ENCODE data around the gene THTPA.

Gene THTPA

DNA sequence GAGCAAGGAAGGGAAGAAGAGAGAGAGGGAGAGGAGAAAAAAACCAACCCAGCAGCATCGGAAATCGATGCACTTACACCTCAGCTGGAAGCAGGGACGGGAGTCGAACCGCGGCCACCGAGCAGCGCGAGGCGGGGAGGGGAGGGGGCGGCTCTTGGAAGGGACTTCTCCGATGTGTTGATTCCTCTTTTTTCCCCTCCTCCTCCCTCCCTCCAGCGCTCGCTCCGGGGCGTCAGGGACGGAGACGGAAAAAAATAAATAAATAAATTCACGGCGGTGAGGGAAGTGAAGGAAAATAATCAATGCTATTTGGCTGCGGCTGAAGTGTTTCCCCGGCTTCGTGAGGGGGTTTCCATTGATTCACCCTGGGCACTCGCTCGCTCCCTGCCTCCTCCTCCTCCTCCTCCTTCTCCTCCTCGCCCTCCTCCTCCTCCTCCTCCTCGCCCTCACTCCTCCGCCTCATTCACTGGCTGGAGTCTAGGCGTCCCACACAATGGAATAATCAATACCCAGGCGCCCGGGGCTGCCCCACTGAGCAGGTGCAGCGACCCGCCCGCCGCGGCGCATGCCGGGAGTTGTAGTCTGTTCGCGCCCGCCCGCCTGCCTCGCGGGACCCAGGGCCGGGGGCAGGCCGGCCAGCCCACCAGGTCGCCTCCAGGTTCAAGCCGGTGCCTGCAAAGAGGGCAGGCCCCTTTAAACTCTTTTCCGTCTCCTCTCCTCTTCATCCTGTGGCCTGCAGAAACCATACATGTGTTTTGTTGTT, 4.6 kb upstream of the THTPA start, which contains the start of gene ZFHX2:
TSS of gene ZFHX2 (minus strand) at position 500 of the 763 bp plus-strand sequence. CDS start 16,440 bp downstream, outside the sequence.
- DNase-seq (ENCODE audit: low spot score) = peak; percentile 82

DNA sequence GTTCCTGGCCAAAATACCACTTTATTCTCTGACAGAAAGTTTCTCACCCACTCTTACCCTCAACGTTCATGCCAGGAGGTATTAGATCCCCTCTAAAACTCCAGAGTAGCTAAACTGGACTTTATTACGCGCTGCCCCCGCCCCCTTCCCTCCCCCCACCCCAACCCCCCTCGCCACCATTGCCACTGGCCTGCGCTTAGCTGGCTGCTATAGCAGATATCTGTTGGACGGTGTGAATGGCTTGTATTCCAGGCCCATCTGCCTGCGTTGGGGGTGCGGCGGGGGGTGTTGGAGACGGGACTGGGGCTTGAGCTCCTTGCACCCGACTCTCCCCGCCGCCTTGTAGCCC, 564 bp upstream of the THTPA start:
- no peak for DNase-seq (ENCODE audit: low spot score)

DNA sequence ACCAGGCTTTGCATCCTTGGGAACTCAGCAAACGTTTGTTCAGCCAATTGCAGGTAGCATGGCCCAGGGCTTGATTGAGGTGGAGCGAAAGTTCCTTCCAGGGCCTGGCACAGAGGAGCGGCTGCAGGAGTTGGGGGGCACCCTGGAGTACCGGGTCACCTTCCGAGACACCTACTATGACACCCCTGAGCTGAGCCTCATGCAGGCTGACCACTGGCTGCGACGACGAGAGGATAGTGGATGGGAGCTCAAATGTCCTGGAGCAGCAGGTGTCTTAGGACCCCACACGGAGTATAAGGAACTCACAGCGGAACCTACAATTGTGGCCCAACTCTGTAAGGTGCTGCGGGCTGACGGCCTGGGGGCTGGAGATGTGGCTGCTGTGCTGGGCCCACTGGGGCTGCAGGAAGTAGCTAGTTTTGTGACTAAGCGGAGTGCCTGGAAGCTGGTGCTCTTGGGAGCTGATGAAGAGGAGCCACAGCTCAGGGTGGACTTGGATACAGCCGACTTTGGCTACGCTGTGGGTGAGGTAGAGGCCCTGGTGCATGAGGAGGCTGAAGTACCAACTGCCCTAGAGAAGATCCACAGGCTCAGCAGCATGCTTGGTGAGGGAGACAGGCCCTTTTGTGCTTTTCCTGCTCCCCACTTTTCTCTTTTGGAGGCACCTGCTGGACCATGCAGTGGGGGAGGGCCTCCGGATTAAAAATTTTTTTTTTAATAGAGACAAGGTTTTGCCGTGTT, 799 bp downstream of the THTPA start:
- DNase-seq (ENCODE audit: low spot score) = no peak

DNA sequence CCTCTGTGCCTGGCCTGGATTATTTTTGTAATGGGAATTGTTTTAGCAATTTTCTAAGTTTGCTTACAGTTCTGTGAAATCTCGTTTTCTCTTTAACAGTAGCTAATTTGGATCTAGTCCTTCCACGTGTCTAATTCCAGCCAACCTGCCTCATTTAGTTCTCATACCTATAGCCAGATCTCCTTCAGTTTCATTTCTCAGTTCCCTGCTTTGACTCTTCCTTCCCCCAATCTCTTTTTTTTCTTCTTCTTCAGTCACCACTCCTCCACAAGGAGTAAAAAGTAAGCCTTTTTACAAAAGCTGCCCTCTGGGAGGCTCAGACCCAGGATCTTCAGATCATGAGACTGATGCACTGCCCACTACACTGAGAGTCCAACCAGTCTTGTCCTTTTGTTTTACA, 1.4 kb downstream of the THTPA start:
- no peak for DNase-seq (ENCODE audit: low spot score)

DNA sequence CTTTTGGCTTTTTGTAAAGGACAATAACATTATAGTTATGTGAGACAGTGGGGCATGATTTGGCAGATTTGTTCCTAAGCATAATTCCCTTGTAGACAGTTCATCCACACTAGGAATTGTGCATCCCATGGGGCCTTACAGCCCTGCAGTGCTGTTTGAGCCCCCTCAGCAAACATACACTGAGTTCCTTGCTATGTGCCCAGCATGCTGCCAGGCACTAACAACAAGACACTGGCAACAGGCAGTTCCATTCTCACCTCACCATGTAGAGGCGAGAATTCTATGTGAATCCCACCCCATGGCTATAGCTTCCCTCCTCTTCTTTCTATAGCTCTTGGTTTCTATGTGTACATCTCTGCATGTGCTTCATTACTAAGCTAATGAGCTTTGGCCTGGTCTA, 1.9 kb downstream of the THTPA start:
- no peak for DNase-seq (ENCODE audit: low spot score)

DNA sequence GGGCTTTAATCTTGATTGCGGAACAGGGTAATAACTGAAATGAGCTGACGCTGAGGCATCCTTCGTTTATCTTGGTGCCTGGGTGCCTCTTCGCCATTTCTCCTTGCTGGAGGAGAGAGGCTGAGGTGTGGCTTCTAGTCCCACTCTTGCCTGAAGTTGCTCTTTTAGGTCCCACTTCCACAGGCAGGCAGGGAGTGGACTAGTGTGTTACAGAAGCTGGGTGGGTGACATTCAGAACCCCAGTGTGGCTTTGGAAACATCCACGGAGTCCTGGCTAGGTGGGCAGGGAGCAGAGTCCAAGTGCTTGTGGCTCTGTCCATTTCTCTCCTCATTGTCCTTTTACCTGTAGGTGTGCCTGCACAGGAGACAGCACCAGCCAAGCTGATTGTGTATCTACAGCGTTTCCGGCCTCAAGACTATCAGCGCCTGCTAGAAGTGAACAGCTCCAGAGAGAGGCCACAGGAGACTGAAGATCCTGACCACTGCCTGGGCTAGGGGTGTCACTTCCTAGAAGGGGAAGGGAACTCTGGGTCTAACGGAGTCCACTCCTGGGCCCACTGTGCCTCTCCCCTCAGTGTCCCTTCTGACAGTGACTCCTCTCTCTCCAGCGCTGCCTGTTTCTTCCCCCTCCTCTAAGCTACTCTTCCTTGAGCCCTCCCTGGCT, 2.4 kb downstream of the THTPA start:
- DNase-seq (ENCODE audit: low spot score) = no peak

DNA sequence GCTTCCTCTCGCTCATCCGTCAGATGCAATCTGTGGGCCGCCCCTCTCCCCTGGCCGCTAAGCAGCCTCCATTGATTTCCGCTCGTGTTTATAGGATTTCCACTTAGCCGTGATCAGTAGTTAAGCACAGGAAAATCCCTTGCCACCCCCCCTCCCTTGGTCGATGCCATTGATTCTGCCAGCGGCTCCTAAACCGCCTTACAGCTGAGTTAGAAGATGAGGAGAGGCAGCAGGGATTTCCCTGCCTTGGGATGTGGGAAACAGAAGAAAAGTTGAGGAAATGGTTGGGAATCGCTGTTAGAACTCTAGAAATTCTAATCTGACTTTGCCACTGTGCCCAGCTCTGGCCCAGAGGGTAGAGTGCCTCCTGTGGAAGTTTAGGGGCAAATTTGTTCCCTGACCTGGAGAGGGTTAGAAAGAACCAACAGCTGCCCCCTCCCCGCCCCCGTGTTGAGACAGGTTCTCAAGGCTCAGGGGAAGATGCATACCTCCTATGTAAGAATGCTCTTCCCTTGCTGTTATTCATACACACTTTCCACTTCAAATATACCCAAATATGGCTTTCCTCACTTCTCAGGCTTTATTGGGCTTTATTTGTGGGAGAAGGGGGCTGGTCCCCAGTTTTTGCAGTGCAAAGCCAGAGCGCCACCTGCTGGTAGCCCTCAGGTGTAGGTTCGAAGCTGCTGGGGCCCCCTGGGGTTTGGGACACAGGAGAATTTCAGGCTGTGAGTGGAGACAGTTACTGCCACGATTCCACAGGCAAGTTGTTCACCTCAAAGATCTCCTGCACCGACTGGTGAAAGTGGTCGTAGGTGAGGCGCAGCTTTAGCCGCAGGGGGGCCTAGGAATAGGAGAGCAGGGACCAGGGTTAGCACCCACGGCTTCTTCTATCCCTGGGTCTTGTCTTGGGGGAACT, 3.2 kb downstream of the THTPA start:
- peak; percentile 72 for DNase-seq (ENCODE audit: low spot score)

DNA sequence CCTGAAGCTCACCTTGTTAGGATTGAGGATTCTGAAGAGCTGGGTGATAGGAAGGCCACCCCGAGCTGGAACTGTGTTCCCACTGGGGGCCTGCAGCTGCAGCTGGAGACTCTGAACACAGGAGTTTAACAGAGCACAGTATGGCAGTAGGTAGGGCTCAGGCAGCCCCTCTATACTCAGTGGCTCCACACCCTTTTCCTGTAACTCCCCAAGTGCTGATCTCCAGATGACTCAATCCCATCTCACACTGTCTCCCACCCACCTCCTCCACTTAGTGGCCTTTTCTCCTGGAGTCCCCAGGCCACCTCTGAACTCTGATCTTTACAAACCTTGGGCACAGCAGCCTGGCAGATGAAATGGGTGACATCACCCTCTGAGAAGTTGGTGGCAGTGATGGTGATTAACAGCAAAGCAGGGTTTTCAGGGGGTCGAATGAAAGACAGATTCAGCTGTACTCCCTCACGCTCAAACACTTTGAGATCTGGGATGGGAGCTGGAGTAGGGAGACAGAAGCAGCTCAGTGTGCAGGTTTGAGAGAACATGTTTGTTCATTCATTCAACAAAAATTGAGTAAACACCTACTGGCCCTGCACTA, 4.0 kb downstream of the THTPA start:
- DNase-seq (ENCODE audit: low spot score) = no peak

DNA sequence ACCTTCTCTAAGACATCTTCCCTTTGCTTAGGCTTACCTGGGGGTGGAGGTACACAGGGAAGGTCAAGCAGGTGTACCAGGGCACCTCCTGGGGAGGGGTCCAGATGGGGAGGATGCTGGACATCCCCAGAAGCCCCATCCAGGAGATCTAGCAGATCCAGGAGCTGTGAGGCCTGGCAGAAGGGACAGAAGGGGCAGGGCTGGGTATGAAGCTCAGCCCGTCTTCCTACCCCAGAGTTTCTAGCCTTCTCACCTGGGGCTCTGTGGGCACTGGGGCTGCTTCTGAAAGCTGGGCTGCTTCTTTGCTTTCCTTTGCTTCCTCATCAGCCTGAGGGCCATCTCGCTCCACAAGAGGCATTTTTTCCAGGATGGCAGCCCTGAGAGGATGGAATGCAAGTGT, 5.2 kb downstream of the THTPA start:
- no peak for DNase-seq (ENCODE audit: low spot score)

DNA sequence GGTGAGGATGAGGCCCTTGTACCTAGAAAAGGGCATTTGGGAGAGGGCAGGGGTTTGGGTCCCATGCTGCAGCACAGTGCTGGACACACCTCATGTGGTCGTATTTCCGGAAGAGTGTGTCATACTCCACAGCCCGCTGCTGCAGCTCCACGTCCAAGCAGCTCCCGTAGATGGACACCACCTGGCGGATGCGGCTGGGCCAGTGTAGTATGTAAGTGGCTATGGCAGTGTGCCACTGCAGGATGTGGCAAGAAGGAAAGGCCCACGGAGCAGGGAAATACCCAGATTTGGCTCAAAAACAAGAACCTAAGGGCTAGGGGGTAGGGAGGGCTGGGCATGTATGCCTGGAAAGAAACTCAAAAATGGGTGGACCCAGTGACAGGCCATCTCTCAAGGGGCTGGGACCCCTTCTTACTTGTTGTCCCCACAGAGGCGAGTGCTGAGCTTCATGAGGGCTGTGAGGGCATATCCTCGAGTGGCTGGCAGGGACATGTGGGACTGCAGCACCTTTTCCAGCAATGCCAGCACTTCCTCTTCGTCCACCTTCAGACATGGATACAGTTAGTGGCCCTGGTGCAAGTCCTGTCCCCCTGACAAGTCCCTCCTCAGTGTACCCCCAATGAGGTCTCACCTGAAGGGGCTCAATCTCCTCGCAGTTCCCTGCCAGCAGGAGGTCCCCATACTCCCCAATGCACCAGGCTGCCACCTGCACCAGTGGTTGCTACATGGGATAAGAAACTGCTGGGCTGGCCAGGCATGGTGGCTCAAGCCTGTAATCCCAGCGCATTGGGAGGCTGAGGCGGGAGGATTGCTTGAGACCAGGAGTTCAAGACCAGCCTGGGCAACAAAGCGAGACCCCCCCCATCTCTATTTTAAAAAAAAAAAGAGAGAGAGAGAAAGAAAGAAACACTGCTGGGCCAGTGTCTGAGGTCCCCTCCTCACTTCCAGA, 6.1 kb downstream of the THTPA start:
- DNase-seq (ENCODE audit: low spot score) = peak; percentile 61

DNA sequence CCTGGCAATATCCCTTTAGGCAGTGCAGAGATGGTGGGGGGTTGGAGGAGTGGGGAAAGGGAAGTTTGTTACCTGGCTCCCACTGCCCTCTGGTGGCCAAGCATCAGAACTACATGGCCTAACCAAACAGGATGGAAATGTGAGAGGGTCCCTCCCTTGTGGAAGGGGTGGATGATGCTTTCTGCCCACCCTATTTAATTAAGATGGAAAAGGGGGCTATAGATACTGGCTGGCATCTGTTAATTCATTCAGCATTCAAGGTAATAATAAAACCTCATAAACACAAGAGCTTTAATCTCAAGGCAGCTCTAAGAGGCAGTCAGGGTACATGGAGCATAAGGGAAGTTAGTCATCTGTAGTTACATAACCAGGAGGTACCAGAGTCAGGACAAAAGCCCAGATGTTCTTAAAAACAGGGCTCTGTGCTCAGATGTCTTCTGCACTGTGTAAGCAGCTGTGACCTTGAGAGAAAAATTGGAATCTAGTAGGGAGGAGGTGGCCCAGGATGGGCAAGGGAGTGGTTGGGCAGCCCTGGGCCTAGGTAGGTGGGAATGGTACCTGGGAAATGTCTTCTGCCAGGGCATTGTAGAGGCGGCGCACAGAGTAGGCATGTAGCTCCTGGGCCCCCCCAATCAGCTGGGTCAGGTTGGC, 6.9 kb downstream of the THTPA start:
- peak; percentile 72 for DNase-seq (ENCODE audit: low spot score)

DNA sequence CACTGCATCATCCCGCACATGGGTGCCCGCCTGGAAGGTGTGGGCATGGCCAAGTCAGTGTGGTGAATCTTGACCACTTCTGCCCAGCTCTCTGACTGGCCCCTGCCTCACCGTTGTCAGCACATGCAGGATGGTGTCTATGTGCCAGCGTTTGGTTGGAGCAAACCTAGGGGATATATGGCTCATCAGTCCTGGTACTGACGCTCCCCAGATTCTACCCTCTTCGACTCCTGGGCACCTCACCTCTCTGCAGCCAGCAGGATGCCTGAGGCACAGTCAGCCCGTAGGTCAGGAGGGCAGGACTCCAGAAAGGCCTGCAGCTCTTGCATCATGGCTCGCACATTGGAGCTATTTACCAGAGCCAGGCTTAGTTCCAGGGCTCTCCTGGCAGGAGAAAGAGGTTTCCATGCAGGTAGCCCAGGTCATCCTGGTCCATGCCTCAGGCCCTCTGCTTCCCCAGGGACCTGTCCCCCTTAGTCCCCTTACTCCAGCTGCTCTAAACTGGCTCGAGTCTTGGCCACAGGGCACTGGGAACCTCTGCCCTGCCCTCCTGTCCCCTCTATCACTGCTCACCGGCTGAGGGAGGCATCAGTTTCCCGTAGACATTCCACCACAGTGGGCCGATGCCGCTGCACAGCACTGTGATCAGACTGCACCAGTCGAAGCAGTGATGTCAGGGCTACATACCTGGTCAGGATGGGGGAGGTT, 7.6 kb downstream of the THTPA start:
- no peak for DNase-seq (ENCODE audit: low spot score)

DNA sequence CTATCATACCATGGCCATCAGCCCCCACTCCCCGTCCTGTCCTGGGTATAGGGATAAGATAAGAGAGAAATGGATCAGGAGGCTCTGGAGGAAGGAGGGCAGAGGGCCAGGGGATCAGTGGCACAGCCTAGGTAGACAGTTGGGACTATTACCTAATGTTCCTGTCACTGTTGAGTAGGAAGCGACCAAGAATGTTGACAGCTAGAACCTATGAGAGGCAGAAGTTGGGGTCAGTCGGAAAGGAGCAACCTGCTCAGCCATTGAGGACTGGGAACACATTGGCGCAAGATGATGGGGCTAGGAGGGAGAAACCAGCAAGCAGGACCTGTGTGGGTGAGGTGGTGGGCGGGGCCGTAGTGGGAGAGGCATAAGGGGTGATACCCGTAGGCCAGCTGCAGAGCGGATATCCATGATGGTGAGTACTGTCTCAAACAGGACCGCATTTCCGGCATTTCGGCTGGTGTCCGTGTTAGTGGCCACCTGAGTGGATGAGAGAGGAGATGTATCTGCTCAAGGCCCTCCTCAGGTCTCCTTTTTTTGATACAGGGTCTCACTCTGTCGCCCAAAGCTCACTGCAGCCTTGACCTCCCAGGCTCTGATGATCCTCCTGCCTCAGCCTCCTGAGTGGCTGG, 8.2 kb downstream of the THTPA start:
- DNase-seq (ENCODE audit: low spot score) = no peak

DNA sequence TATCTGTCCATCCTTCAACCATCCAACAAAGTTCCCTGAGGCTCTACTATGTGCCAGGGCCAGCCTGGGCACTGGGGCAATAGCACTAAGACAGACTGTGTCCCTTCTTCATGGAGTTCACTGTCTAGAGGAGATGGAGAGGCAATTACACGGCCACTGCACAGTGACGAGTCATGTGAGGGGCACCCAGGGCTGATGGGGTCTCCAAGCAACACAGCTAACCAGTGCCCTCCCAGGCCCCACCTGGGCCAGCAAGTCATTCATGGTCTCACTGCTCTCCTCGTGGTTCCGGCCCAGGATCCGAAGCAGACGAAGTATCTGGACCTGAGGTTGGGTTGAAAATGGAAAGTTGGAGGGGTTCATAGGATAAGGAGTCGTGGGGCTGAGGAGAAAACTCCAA, 8.8 kb downstream of the THTPA start:
- no peak for DNase-seq (ENCODE audit: low spot score)

DNA sequence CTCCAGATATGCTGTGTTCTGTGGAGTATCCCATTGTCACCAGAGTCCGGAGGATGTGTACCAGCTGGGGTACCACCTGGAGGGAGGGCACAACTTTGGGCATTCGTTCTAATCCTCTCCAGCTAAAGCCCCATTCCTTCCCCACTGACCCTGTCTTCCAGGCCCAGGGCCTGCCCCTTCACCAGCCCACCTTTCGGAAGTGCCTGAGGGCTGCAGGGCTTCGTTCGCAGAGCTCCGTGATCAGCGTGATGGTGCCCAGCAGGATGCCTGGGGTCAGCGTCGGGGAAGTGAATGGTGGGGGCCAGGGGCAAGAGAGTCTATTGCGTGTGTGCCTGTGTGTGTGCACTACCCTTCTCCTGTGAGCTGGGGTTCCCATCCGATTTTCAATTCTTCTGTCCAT, 9.6 kb downstream of the THTPA start:
- DNase-seq (ENCODE audit: low spot score) = no peak

DNA sequence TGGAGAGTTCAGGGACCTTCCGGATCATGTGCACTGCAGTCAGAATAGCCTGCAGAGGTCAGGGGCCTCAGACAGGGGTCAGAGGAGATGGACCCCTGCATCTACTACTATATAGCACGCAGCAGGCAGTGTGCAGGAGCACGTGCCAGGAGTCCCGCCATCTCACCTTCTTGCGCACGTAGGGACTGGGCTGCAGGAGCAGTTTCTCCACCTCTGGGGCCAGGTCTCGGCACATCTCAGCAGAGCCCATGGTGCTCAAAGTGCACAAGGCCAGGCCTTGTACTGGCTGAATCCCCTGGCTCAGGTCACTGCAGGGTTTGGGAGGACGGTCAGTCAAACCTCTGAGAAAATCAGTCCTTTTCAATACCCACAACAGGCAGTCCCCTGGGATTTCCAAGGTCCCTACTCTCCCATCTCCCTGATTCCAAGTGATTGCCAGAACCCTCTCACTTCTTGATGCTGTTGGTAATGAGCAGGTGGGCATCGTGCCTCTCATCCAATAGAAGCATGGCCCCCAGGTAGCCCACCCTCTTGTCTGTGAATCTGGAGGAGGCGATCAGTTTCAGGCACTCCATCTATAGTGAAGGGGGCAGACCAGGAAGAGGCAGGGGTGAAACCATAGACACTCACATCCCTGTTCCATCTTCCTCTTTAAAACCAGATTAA, 10.2 kb downstream of the THTPA start:
- DNase-seq (ENCODE audit: low spot score) = no peak

DNA sequence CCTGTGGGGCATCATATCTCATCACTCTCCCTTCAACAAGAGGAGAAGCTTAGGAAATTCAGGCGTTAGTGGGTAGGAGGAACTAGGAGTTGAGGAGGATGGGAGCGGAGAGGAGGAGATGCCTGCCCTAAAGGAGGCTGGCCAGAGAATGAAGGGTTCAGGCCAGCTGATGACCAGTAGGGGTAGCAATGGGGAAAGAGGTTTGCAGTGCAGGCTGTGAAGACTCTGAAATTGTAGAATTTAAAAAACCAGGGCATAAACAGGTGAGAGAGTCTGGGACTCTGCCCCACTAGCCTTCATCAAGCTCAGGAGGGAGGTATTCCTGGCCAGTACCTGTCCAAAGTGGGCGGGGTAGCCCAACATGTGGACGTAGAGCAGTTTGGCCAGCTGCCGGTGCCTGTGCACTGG, 10.7 kb downstream of the THTPA start:
- peak; percentile 40 for DNase-seq (ENCODE audit: low spot score)

All from cerebellar cortex (tissue), 1 donor.